SK-N-SH (cell line): ENCODE results near the gene FBLIM1. TPM values are rescaled to one million over a fixed set of nuclear protein-coding genes. Genes with fewer than 3 reads are reported as not detected.
A peak's percentile ranks its signal among the peaks of the same experiment; 100 is the strongest.

Source experiments
- CTCF ChIA-PET: fragments of 300-600, 350-600 bp; formaldehyde crosslinking; extraction: SDS; loops from one replicate; lab custom pipeline; 2021; lab: Yijun Ruan, JAX
- POLR2A ChIA-PET: fragments of 350-600 bp; sonication (Branson Sonifier 250); formaldehyde crosslinking; extraction: SDS; loops from one replicate; lab custom pipeline; 2020; ENCODE audit warnings: antibody characterized with exemption, inconsistent platforms; lab: Yijun Ruan, JAX
- DNase-seq: peaks from one replicate; pipeline ENCODE4 v3.0.0; 2012
- H2AFZ ChIP-seq: fragments of 200-600 bp; sonication (generic); 2 replicates; pipeline ENCODE4 v1.8.1; 2016; ENCODE audit warnings: antibody characterized with exemption, mild to moderate bottlenecking, low read depth
- H3F3A ChIP-seq: fragments of 200-600 bp; sonication (generic); replicated peaks from 2 replicates; pipeline ENCODE3; 2016; ENCODE audit warnings: antibody characterized with exemption, mild to moderate bottlenecking; ENCODE audit not compliant: insufficient read depth
- H3K27ac ChIP-seq, 2 experiments: fragments of 200-500 bp in 1 of 2; fragments of 200-600 bp in 1 of 2; sonication (Bioruptor generic) in 1 of 2; sonication (generic), shearing (Covaris generic) in 1 of 2; 2 replicates each; pipeline versions ENCODE4 v1.5.1 to v1.6.1; 2014 to 2016; ENCODE audit warnings: low read depth in 2 of 2, inconsistent platforms in 1 of 2, low read length in 1 of 2, mild to moderate bottlenecking in 1 of 2, mixed read lengths in 1 of 2
- H3K27me3 ChIP-seq: fragments of 200-600 bp; sonication (generic), shearing (Covaris generic); 2 replicates; pipeline ENCODE4 v1.6.1; 2016; ENCODE audit warnings: mixed run types; ENCODE audit not compliant: insufficient read depth
- H3K36me3 ChIP-seq, 2 experiments: fragments of 200-500 bp in 1 of 2; fragments of 200-600 bp in 1 of 2; sonication (Bioruptor generic) in 1 of 2; sonication (generic) in 1 of 2; replicated peaks in 1 of 2; 2 replicates each; pipeline versions ENCODE3 to v1.5.1; 2014 to 2016; ENCODE audit warnings: low read length in 1 of 2, mild to moderate bottlenecking in 1 of 2; ENCODE audit not compliant: insufficient read depth in 2 of 2, control insufficient read depth in 1 of 2
- H3K4me1 ChIP-seq, 2 experiments: fragments of 200-500 bp in 1 of 2; fragments of 200-600 bp in 1 of 2; sonication (Bioruptor generic) in 1 of 2; sonication (generic), shearing (Covaris generic) in 1 of 2; 2 replicates each; pipeline versions ENCODE4 v1.5.1 to v1.6.1; 2014 to 2016; ENCODE audit warnings: low read depth in 1 of 2, low read length in 1 of 2, mixed run types in 1 of 2; ENCODE audit not compliant: insufficient read depth in 2 of 2, control insufficient read depth in 1 of 2
- H3K4me2 ChIP-seq: fragments of 200-600 bp; sonication (generic), shearing (Covaris generic); 2 replicates; pipeline ENCODE4 v1.6.1; 2017; ENCODE audit warnings: mixed run types
- H3K4me3 ChIP-seq, 2 experiments: fragments of 200-500 bp in 1 of 2; fragments of 200-600 bp in 1 of 2; sonication (Bioruptor generic) in 1 of 2; sonication (generic), shearing (Covaris generic) in 1 of 2; 2 replicates each; pipeline versions ENCODE4 v1.5.1 to v1.8.1; 2014 to 2016; ENCODE audit warnings: low read depth in 2 of 2, inconsistent platforms in 1 of 2, low read length in 1 of 2, mild to moderate bottlenecking in 1 of 2, mixed read lengths in 1 of 2, moderate library complexity in 1 of 2
- H3K79me2 ChIP-seq: fragments of 200-600 bp; sonication (generic); 2 replicates; pipeline ENCODE4 v1.8.1; 2017; ENCODE audit warnings: mild to moderate bottlenecking; ENCODE audit not compliant: insufficient read depth
- H3K9ac ChIP-seq: fragments of 200-600 bp; sonication (generic); 2 replicates; pipeline ENCODE4 v1.6.1; 2017; ENCODE audit warnings: mixed run types
- H3K9me2 ChIP-seq: fragments of 200-600 bp; sonication (generic); 2 replicates; pipeline ENCODE4 v1.6.1; 2017; ENCODE audit warnings: mixed run types
- H3K9me3 ChIP-seq: fragments of 200-600 bp; sonication (generic); 2 replicates; pipeline ENCODE4 v1.6.1; 2017; ENCODE audit warnings: mixed run types, mild to moderate bottlenecking, moderate library complexity
- H4K20me1 ChIP-seq: fragments of 200-600 bp; sonication (generic); 2 replicates; pipeline ENCODE4 v1.6.1; 2017; ENCODE audit warnings: mild to moderate bottlenecking, mixed run types; ENCODE audit not compliant: insufficient read depth
- ELF1 ChIP-seq: IDR thresholded peaks from 2 replicates; pipeline ENCODE4 v1.4.0; 2012
- EP300 ChIP-seq, 2 experiments: IDR thresholded peaks; 2 replicates each; pipeline versions ENCODE4 v1.4.0 to v1.6.1; 2012; ENCODE audit warnings: borderline replicate concordance in 1 of 2, low read depth in 1 of 2, low read length in 1 of 2
- EZH2phosphoT487 ChIP-seq: fragments of 200-600 bp; sonication (generic); IDR thresholded peaks from 2 replicates; pipeline ENCODE4 v1.6.1; 2017; ENCODE audit warnings: low read depth, mixed run types, mild to moderate bottlenecking, antibody characterized with exemption, moderate library complexity, borderline replicate concordance
- FOXJ3 ChIP-seq: sonication (generic); formaldehyde crosslinking; IDR thresholded peaks from 2 replicates; pipeline ENCODE4 v1.5.1; 2020; ENCODE audit warnings: mild to moderate bottlenecking, missing genetic modification reagents
- MAX ChIP-seq: IDR thresholded peaks from 2 replicates; pipeline ENCODE4 v1.4.0; 2012; ENCODE audit warnings: low read depth
- MEF2A ChIP-seq: IDR thresholded peaks from 2 replicates; pipeline ENCODE4 v1.4.0; 2012; ENCODE audit warnings: low read depth, borderline replicate concordance
- MXI1 ChIP-seq: IDR thresholded peaks from 2 replicates; pipeline ENCODE4 v1.6.1; 2012; ENCODE audit warnings: mild to moderate bottlenecking, low read depth, low read length, improper control_type of control experiment
- NRF1 ChIP-seq: IDR thresholded peaks from 2 replicates; pipeline ENCODE4 v1.6.1; 2012; ENCODE audit warnings: low read depth, mild to moderate bottlenecking, low read length
- RCOR1 ChIP-seq: fragments of 150-350 bp; IDR thresholded peaks from 2 replicates; pipeline ENCODE4 v1.6.1; 2017; ENCODE audit warnings: antibody characterized with exemption, low read length
- TAF1 ChIP-seq: IDR thresholded peaks from 2 replicates; pipeline ENCODE4 v1.6.1; 2012; ENCODE audit warnings: low read depth, mild to moderate bottlenecking, low read length, moderate library complexity, borderline replicate concordance
- TCF12 ChIP-seq: IDR thresholded peaks from 2 replicates; pipeline ENCODE4 v1.4.0; 2012
- USF1 ChIP-seq: IDR thresholded peaks from 2 replicates; pipeline ENCODE4 v1.4.0; 2012; ENCODE audit warnings: low read depth, borderline replicate concordance
- YY1 ChIP-seq: IDR thresholded peaks from 2 replicates; pipeline ENCODE4 v1.4.0; 2012; ENCODE audit warnings: low read depth, mild to moderate bottlenecking
- WGBS: methylation state at CpG from one replicate; pipeline ENCODE4 v1.1.6; 2017; ENCODE audit warnings: low lambda C conversion rate; 5-methylcytosine and 5-hydroxymethylcytosine counted together
- polyA plus RNA-seq, 3 experiments: library from polyadenylated mRNA; depleted of rRNA; stranded (reverse); fragments of >200 nt; gene quantifications; 2 replicates each; pipeline ENCODE4 v1.2.3, GENCODE V29; 2012
- TF ChIP-seq, protein P1 (sequence below): IDR thresholded peaks from 2 replicates; pipeline ENCODE4 v1.4.0; 2012; ENCODE audit warnings: low read depth, borderline replicate concordance

Gene FBLIM1
- polyA plus RNA-seq, 1 of the 3 experiments (the other 2 are of a cell fraction), result 89.8 TPM

DNA sequence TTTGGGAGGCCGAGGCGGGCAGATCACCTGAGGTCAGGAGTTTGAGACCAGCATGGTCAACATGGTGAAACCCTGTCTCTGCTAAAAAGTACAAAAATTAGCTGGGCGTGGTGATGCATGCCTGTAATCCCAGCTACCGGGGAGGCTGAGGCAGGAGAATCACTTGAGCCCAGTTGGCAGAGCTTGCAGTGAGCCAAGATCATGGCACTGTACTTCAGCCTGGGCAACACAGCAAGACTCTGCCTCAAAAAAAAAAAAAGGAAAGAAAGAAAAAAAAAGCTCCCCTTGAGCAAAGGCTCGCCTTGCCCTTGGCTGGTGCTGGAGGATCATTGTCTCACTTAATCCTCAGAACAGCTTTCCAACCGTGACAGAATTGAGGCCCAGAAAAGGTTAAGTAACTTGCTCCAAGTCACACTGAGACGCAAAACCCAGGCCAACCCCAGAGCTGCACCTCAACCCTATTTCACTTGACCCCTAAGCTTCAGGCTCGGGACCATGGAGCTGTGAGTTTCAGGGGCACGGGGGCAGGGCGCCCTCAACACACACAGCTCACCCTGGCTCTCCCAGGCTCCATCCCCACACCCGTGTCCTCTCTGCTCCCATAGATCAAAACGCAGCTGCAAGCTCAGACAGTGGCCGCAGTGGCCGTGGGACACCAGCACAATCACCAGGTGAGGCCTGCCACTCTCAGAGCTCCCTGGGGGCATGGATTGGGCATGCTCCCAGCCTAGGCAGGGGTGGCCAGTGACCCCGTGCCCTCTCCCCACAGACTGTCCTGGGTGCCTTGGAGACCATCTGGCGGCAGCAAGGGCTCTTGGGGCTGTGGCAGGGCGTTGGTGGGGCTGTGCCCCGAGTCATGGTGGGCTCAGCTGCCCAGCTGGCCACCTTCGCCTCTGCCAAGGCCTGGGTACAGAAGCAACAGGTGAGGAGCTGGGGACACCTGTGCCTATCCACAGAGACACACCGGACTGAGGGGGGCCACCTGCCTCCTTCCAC, 21.0 kb upstream of the FBLIM1 start:
- no peaks in the 10 kb centered on the region for H3K79me2 ChIP-seq
- H3K4me3 ChIP-seq, result no peak overlapping the region
- H3F3A ChIP-seq, result no peaks in the 10 kb centered on the region
- H3K9me2 ChIP-seq, result no peaks in the 10 kb centered on the region
- no peak for DNase-seq
- no peaks in the 10 kb centered on the region for H3K27me3 ChIP-seq
- TF ChIP-seq MAX (no peak), YY1 (no peak), NRF1 (no peak), EZH2phosphoT487 (no peak), USF1 (no peak), ELF1 (no peak), TAF1 (no peak)
- TF ChIP-seq, all 33 proteins: peak for 0
- Histone ChIP-seq H3K36me3 (peaks cover 0 to 19% of the 10 kb centered on the region in 2 experiments), H3K9me3 (no peaks in the 10 kb centered on the region), H3K4me2 (no peak overlapping the region), H4K20me1 (no peaks in the 10 kb centered on the region), H2AFZ (no peak overlapping the region), H3K4me1 (peaks cover 0 to 43% of the 10 kb centered on the region in 2 experiments; a peak in 1 of 4 replicates), H3K27ac (peak overlapping the region in 1 of 2 experiments; percentile 79; a peak in 2 of 4 replicates), H3K9ac (no peak overlapping the region)
- 91% methylated on average over 11 of the region's 20 CpGs for WGBS
- POLR2A ChIA-PET, result interaction anchor here (0.9 to 1.5 kb wide), 3 partner anchors 10 to 20 kb away, joined by 3 to 5 read pairs (median 4); no protein-coding TSS in a partner anchor
- CTCF ChIA-PET, result interaction anchor here (1.1 to 2.9 kb wide), 4 partner anchors 11 to 142 kb away, joined by 3 to 10 read pairs (median 4); no protein-coding TSS in a partner anchor

DNA sequence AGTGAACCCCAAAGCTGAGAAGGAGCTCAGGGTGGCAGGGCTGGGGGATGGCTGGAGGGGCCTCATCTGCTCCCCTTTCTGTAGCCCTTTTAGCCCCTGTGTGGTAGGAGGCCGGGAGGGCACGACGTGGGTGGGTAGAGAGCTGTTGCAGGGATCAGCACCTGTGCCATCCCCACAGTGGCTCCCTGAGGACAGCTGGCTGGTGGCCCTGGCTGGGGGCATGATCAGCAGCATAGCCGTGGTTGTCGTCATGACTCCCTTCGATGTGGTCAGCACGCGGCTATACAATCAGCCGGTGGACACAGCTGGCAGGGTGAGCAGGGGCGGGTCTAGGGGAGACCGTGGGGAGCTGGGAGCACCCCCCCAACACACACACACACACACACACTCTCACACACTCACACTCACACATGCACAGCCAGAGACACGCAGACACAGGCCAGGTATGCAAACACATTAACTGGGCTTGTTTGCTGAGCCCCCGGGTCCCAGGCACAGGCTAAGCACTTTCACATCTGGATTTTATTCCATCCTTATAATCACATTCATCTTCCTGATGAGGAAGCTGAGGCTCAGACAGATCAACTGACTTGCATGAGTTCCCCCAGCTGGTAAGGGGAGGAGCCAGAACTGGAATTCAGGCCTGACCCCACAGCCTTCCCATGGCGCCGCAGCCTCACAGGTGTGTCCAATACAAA, 20.0 kb upstream of the FBLIM1 start:
- CTCF ChIA-PET, result interaction anchor here (0.9 to 2.9 kb wide), 5 partner anchors 10 to 256 kb away, joined by 3 to 10 read pairs (median 3); no protein-coding TSS in a partner anchor
- peak overlapping the region in 1 of 2 experiments; percentile 79; a peak in 2 of 4 replicates for H3K27ac ChIP-seq
- no peaks in the 10 kb centered on the region for H3K27me3 ChIP-seq
- POLR2A ChIA-PET, result interaction anchor here (0.7 to 1.5 kb wide), 4 partner anchors 11 to 19 kb away, joined by 3 to 5 read pairs (median 4); no protein-coding TSS in a partner anchor
- H4K20me1 ChIP-seq, result no peaks in the 10 kb centered on the region
- peaks cover 0 to 10% of the 10 kb centered on the region in 2 experiments for H3K36me3 ChIP-seq
- H3K9ac ChIP-seq, result no peak overlapping the region
- no peak overlapping the region for H2AFZ ChIP-seq
- TF ChIP-seq USF1, result no peak
- TF ChIP-seq MXI1, result 0 out of 2 replicates have a peak, but pooled peaks have one; percentile 30
- peak; percentile 10; the same call in 1 of the 2 replicates for TF ChIP-seq TCF12
- TF ChIP-seq FOXJ3 (CRISPR knock-in tag), result 0 out of 2 replicates have a peak, but pooled peaks have one; percentile 18
- TF ChIP-seq RCOR1, result peak; percentile 25; the same call in 1 of the 2 replicates
- TF ChIP-seq MAX, result no peak
- TF ChIP-seq EP300 (IDR thresholded peaks at IDR 0.05; ENCODE audit: borderline replicate concordance in 1 of 2, low read depth in 1 of 2, low read length in 1 of 2), result peak in 1 of 2 experiments; percentile 12; a peak in 1 of 4 replicates
- TF ChIP-seq MEF2A, result no peak
- TF ChIP-seq, protein P1, sequence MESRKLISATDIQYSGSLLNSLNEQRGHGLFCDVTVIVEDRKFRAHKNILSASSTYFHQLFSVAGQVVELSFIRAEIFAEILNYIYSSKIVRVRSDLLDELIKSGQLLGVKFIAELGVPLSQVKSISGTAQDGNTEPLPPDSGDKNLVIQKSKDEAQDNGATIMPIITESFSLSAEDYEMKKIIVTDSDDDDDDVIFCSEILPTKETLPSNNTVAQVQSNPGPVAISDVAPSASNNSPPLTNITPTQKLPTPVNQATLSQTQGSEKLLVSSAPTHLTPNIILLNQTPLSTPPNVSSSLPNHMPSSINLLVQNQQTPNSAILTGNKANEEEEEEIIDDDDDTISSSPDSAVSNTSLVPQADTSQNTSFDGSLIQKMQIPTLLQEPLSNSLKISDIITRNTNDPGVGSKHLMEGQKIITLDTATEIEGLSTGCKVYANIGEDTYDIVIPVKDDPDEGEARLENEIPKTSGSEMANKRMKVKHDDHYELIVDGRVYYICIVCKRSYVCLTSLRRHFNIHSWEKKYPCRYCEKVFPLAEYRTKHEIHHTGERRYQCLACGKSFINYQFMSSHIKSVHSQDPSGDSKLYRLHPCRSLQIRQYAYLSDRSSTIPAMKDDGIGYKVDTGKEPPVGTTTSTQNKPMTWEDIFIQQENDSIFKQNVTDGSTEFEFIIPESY, result no peak
- WGBS, result 73% methylated on average over 7 of the region's 15 CpGs
- peaks cover 0 to 43% of the 10 kb centered on the region in 2 experiments; a peak in 1 of 4 replicates for H3K4me1 ChIP-seq
- H3K79me2 ChIP-seq, result no peaks in the 10 kb centered on the region
- no peaks in the 10 kb centered on the region for H3K9me2 ChIP-seq
- H3K9me3 ChIP-seq, result no peaks in the 10 kb centered on the region
- H3K4me3 ChIP-seq, result no peak overlapping the region
- H3F3A ChIP-seq, result no peaks in the 10 kb centered on the region
- DNase-seq, result peak; percentile 84
- H3K4me2 ChIP-seq, result no peak overlapping the region
